A549 (cell line): ENCODE data around the gene LAMTOR2. TPM values are rescaled to one million over a fixed set of nuclear protein-coding genes. Genes with fewer than 3 reads are reported as not detected.

Experiments used
- ATOH8 ChIP-seq: fragments of 250-450 bp; sonication (Bioruptor Pico); IDR thresholded peaks from 2 replicates; pipeline ENCODE4 v1.5.0; 2020; ENCODE audit warnings: low read depth, mild to moderate bottlenecking, moderate library complexity
- BHLHE40 ChIP-seq: IDR thresholded peaks from 2 replicates; pipeline ENCODE4 v1.6.1; 2012; ENCODE audit warnings: low read depth, low read length, inconsistent platforms
- CBX8 ChIP-seq: fragments of 200-600 bp; sonication (generic); IDR thresholded peaks from 2 replicates; pipeline ENCODE4 v1.6.1; 2016
- CEBPB ChIP-seq, 2 experiments: fragments of >200 bp in 1 of 2; sonication (Bioruptor Twin) in 1 of 2; formaldehyde crosslinking in 1 of 2; IDR thresholded peaks; 2 replicates each; pipeline ENCODE4 v1.6.1; 2012 to 2016
- EHMT2 ChIP-seq: fragments of 200-600 bp; sonication (generic); IDR thresholded peaks from 2 replicates; pipeline ENCODE4 v1.6.1; 2016; ENCODE audit warnings: antibody characterized with exemption, low read depth, mild to moderate bottlenecking, moderate library complexity
- EP300 ChIP-seq, 2 experiments: fragments of >200 bp; sonication (Bioruptor Twin); formaldehyde crosslinking; IDR thresholded peaks; 2 replicates in 1 of 2; 3 replicates in 1 of 2; pipeline ENCODE4 v1.6.1; 2016 to 2017
- ESRRA ChIP-seq: fragments of 150-350 bp; IDR thresholded peaks from 2 replicates; pipeline ENCODE4 v1.6.1; 2014; ENCODE audit warnings: mild to moderate bottlenecking, low read length, borderline replicate concordance
- FOSL2 ChIP-seq, 2 experiments: fragments of 450-650 bp in 1 of 2; fragments of >200 bp in 1 of 2; sonication (Bioruptor Twin) in 1 of 2; formaldehyde crosslinking; IDR thresholded peaks; 2 replicates each; pipeline versions ENCODE4 v1.5.0 to v1.6.1; 2016 to 2020; ENCODE audit warnings: mild to moderate bottlenecking in 1 of 2, moderate library complexity in 1 of 2
- FOXS1 ChIP-seq: fragments of 250-450 bp; sonication (Bioruptor Pico); IDR thresholded peaks from 2 replicates; pipeline ENCODE4 v1.5.0; 2020; ENCODE audit warnings: mild to moderate bottlenecking, moderate library complexity
- HDAC2 ChIP-seq: fragments of 200-600 bp; sonication (generic); IDR thresholded peaks from 2 replicates; pipeline ENCODE4 v1.6.1; 2016
- HES2 ChIP-seq: fragments of >200 bp; sonication (Bioruptor Twin); formaldehyde crosslinking; IDR thresholded peaks from 2 replicates; pipeline ENCODE4 v1.6.1; 2016
- HEYL ChIP-seq: fragments of 250-450 bp; sonication (Bioruptor Pico); IDR thresholded peaks from 2 replicates; pipeline ENCODE4 v1.8.0; 2021; ENCODE audit warnings: mild to moderate bottlenecking, moderate library complexity
- HOXA7 ChIP-seq: fragments of 250-450 bp; sonication (Bioruptor Pico); IDR thresholded peaks from 2 replicates; pipeline ENCODE4 v1.5.0; 2020; ENCODE audit warnings: mild to moderate bottlenecking, moderate library complexity
- HOXB13 ChIP-seq: fragments of 250-450 bp; sonication (Bioruptor Pico); IDR thresholded peaks from 2 replicates; pipeline ENCODE4 v1.5.0; 2020; ENCODE audit warnings: low read depth, mild to moderate bottlenecking, moderate library complexity
- MAFK ChIP-seq: fragments of 450-650 bp; IDR thresholded peaks from 2 replicates; pipeline ENCODE4 v1.6.1; 2014; ENCODE audit not compliant: partially characterized antibody
- MAX ChIP-seq: IDR thresholded peaks from 2 replicates; pipeline ENCODE4 v1.6.1; 2012
- MAZ ChIP-seq: fragments of 150-350 bp; IDR thresholded peaks from 2 replicates; pipeline ENCODE4 v1.6.1; 2014; ENCODE audit warnings: antibody characterized with exemption, low read depth, low read length, borderline replicate concordance
- NFE2L2 ChIP-seq: fragments of 150-350 bp; conservative IDR thresholded peaks from 2 replicates; pipeline ENCODE4 v1.6.1; 2014; ENCODE audit warnings: low read length
- NPAS2 ChIP-seq: fragments of 250-450 bp; sonication (Bioruptor Pico); IDR thresholded peaks from 2 replicates; pipeline ENCODE4 v1.8.0; 2022; ENCODE audit warnings: mild to moderate bottlenecking, moderate library complexity, borderline replicate concordance
- PHF8 ChIP-seq: fragments of 200-600 bp; sonication (generic); IDR thresholded peaks from 2 replicates; pipeline ENCODE4 v1.6.1; 2016; ENCODE audit warnings: low read depth, mild to moderate bottlenecking, antibody characterized with exemption, moderate library complexity, borderline replicate concordance
- POLR2A ChIP-seq: IDR thresholded peaks from 2 replicates; pipeline ENCODE4 v1.6.1; 2012; ENCODE audit warnings: mild to moderate bottlenecking, low read length
- RAD21 ChIP-seq, 2 experiments: fragments of >200 bp in 1 of 2; sonication (Bioruptor Twin) in 1 of 2; formaldehyde crosslinking in 1 of 2; IDR thresholded peaks in 1 of 2; conservative IDR thresholded peaks in 1 of 2; 2 replicates in 1 of 2; 3 replicates in 1 of 2; pipeline ENCODE4 v1.6.1; 2012 to 2018; ENCODE audit warnings: inconsistent platforms in 1 of 2
- RARB ChIP-seq: fragments of 250-450 bp; sonication (Bioruptor Pico); IDR thresholded peaks from 2 replicates; pipeline ENCODE4 v1.8.0; 2021; ENCODE audit warnings: mild to moderate bottlenecking, moderate library complexity
- RCOR1 ChIP-seq: fragments of 150-350 bp; IDR thresholded peaks from 2 replicates; pipeline ENCODE4 v1.6.1; 2014; ENCODE audit warnings: antibody characterized with exemption, low read length, low read depth
- SMC3 ChIP-seq: fragments of >200 bp; sonication (Bioruptor Twin); formaldehyde crosslinking; IDR thresholded peaks from 3 replicates; pipeline ENCODE4 v1.6.1; 2018; ENCODE audit warnings: inconsistent platforms
- SREBF2 ChIP-seq: fragments of 450-650 bp; IDR thresholded peaks from 2 replicates; pipeline ENCODE4 v1.6.1; 2014; ENCODE audit warnings: mild to moderate bottlenecking, moderate library complexity
- TFCP2L1 ChIP-seq: fragments of 250-450 bp; sonication (Bioruptor Pico); IDR thresholded peaks from 2 replicates; pipeline ENCODE4 v1.5.0; 2021; ENCODE audit warnings: mild to moderate bottlenecking
- TP53 ChIP-seq: fragments of 250-450 bp; sonication (Bioruptor Pico); IDR thresholded peaks from 2 replicates; pipeline ENCODE4 v1.5.0; 2021; ENCODE audit warnings: mild to moderate bottlenecking, moderate library complexity
- ZFP36 ChIP-seq: fragments of 450-650 bp; IDR thresholded peaks from 2 replicates; pipeline ENCODE4 v1.6.1; 2014; ENCODE audit warnings: borderline replicate concordance; ENCODE audit not compliant: partially characterized antibody
- ZNF302 ChIP-seq: fragments of 250-450 bp; sonication (Bioruptor Pico); IDR thresholded peaks from 2 replicates; pipeline ENCODE4 v1.9.0; 2021; ENCODE audit warnings: inconsistent platforms, mild to moderate bottlenecking, moderate library complexity
- ZSCAN20 ChIP-seq: fragments of 250-450 bp; sonication (Bioruptor Pico); IDR thresholded peaks from 2 replicates; pipeline ENCODE4 v1.8.0; 2022; ENCODE audit warnings: mild to moderate bottlenecking, moderate library complexity
- polyA plus RNA-seq, 4 experiments: library from polyadenylated mRNA; depleted of rRNA in 3 of 4; stranded (reverse); fragments of >200 nt; fragmentation: RNase III in 1 of 4; extraction: RNeasy Plus Mini Kit Qiagen cat#74134 plus additional on column Dnase treatment in 1 of 4; gene quantifications; 2 replicates in 3 of 4; 3 replicates in 1 of 4; pipeline ENCODE4 v1.2.3, GENCODE V29; 2011 to 2017
- TF ChIP-seq, protein P1 (sequence below): fragments of >200 bp; sonication (Bioruptor Twin); formaldehyde crosslinking; IDR thresholded peaks from 3 replicates; pipeline ENCODE4 v1.5.1; 2016
- TF ChIP-seq, protein P2 (sequence below): fragments of 200-600 bp; sonication (generic); IDR thresholded peaks from 2 replicates; pipeline ENCODE4 v1.6.1; 2016; ENCODE audit warnings: antibody characterized with exemption, mild to moderate bottlenecking, moderate library complexity
- TF ChIP-seq, protein P3 (sequence below): fragments of 150-350 bp; IDR thresholded peaks from 2 replicates; pipeline ENCODE4 v1.6.1; 2014; ENCODE audit warnings: low read depth, mild to moderate bottlenecking, low read length

Gene LAMTOR2
- polyA plus RNA-seq, 2 of the 4 experiments (the other 2 are of a cell fraction) = 63.0 to 171 TPM

DNA sequence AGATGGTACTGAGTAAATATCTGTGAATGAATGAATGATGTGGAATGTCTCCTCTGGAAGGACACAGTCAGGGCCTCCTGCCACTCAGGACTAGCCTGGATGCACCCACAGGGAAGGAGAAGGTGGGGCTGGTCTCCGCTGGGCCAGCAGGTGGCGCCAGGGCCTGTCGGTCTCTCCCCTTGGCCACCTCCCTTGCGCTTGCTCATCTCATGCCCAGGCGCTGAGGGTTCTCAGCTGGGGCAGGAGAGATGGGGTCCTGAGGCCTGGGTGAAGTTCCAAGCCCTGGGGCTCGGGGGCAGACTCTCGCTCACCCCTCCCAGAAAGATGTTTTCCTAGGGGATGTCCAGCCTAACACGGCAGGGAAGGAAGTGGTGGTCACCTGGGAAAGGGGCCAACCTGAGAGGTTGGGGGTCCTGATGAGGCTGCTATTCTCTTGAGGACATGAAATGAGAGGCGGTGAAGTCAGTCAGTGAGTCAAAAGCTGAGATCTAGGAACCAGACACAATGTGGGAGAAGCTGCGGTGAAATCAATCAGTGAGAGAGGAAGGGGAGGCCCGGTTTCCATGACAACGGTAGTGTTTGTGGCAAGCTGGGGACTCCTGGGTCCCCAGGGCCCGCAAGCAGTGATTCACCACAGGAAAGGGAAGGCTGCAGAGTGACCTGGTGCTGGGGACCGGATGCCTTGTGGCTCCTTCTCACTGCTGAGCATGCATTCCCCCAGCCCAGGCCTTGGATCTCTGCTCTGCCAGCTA is 42.2 kb downstream of the LAMTOR2 start (continued):
- no peak for TF ChIP-seq FOSL2 (IDR thresholded peaks at IDR 0.05)
- no peak; the same call in 1 of the 2 replicates for TF ChIP-seq FOSL2 (CRISPR knock-in tag; IDR thresholded peaks at IDR 0.05)
- TF ChIP-seq SMC3 = peak; percentile 100
- TF ChIP-seq RAD21 (conservative IDR thresholded peaks at IDR 0.05 in 1 of 2, IDR thresholded peaks at IDR 0.05 in 1 of 2) = peak; percentile 98 to 99
- TF ChIP-seq, protein P1, sequence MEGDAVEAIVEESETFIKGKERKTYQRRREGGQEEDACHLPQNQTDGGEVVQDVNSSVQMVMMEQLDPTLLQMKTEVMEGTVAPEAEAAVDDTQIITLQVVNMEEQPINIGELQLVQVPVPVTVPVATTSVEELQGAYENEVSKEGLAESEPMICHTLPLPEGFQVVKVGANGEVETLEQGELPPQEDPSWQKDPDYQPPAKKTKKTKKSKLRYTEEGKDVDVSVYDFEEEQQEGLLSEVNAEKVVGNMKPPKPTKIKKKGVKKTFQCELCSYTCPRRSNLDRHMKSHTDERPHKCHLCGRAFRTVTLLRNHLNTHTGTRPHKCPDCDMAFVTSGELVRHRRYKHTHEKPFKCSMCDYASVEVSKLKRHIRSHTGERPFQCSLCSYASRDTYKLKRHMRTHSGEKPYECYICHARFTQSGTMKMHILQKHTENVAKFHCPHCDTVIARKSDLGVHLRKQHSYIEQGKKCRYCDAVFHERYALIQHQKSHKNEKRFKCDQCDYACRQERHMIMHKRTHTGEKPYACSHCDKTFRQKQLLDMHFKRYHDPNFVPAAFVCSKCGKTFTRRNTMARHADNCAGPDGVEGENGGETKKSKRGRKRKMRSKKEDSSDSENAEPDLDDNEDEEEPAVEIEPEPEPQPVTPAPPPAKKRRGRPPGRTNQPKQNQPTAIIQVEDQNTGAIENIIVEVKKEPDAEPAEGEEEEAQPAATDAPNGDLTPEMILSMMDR = peak; percentile 95
- TF ChIP-seq ESRRA = no peak
- TF ChIP-seq SREBF2 = no peak
- TF ChIP-seq POLR2A = no peak
- TF ChIP-seq ZFP36 = no peak
- no peak for TF ChIP-seq HEYL (CRISPR knock-in tag)
- TF ChIP-seq ZNF302 = no peak
- no peak for TF ChIP-seq HDAC2
- no peak for TF ChIP-seq HOXA7 (CRISPR knock-in tag)
- TF ChIP-seq, protein P2, sequence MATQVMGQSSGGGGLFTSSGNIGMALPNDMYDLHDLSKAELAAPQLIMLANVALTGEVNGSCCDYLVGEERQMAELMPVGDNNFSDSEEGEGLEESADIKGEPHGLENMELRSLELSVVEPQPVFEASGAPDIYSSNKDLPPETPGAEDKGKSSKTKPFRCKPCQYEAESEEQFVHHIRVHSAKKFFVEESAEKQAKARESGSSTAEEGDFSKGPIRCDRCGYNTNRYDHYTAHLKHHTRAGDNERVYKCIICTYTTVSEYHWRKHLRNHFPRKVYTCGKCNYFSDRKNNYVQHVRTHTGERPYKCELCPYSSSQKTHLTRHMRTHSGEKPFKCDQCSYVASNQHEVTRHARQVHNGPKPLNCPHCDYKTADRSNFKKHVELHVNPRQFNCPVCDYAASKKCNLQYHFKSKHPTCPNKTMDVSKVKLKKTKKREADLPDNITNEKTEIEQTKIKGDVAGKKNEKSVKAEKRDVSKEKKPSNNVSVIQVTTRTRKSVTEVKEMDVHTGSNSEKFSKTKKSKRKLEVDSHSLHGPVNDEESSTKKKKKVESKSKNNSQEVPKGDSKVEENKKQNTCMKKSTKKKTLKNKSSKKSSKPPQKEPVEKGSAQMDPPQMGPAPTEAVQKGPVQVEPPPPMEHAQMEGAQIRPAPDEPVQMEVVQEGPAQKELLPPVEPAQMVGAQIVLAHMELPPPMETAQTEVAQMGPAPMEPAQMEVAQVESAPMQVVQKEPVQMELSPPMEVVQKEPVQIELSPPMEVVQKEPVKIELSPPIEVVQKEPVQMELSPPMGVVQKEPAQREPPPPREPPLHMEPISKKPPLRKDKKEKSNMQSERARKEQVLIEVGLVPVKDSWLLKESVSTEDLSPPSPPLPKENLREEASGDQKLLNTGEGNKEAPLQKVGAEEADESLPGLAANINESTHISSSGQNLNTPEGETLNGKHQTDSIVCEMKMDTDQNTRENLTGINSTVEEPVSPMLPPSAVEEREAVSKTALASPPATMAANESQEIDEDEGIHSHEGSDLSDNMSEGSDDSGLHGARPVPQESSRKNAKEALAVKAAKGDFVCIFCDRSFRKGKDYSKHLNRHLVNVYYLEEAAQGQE = no peak
- TF ChIP-seq CEBPB (IDR thresholded peaks at IDR 0.05) = no peak
- no peak for TF ChIP-seq RARB
- TF ChIP-seq HOXB13 (CRISPR knock-in tag) = no peak
- TF ChIP-seq ZSCAN20 (CRISPR knock-in tag) = no peak
- no peak for TF ChIP-seq RCOR1
- no peak for TF ChIP-seq HES2
- TF ChIP-seq MAX = peak; percentile 63; the same call in 1 of the 2 replicates
- no peak for TF ChIP-seq ATOH8 (CRISPR knock-in tag)
- no peak for TF ChIP-seq NFE2L2
- TF ChIP-seq NPAS2 = no peak
- 0 out of 2 replicates have a peak, but pooled peaks have one; percentile 42 for TF ChIP-seq TP53 (CRISPR knock-in tag)
- TF ChIP-seq MAFK = peak; percentile 23
- TF ChIP-seq BHLHE40 = no peak
- no peak for TF ChIP-seq EP300 (IDR thresholded peaks at IDR 0.05)
- TF ChIP-seq PHF8 = no peak
- TF ChIP-seq EHMT2 = no peak
- no peak for TF ChIP-seq TFCP2L1 (CRISPR knock-in tag)
- TF ChIP-seq FOXS1 (CRISPR knock-in tag) = no peak
- TF ChIP-seq MAZ = 0 out of 2 replicates have a peak, but pooled peaks have one; percentile 11
- TF ChIP-seq, protein P3, sequence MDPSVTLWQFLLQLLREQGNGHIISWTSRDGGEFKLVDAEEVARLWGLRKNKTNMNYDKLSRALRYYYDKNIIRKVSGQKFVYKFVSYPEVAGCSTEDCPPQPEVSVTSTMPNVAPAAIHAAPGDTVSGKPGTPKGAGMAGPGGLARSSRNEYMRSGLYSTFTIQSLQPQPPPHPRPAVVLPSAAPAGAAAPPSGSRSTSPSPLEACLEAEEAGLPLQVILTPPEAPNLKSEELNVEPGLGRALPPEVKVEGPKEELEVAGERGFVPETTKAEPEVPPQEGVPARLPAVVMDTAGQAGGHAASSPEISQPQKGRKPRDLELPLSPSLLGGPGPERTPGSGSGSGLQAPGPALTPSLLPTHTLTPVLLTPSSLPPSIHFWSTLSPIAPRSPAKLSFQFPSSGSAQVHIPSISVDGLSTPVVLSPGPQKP = no peak
- no peak for TF ChIP-seq CBX8
